Testis (tissue), 3 donors: ENCODE measurements around the gene PLA2G4A. TPM values are rescaled to one million over a fixed set of nuclear protein-coding genes. Genes with fewer than 3 reads are reported as not detected.

Source experiments
- DNase-seq: peaks from one replicate; pipeline ENCODE4 v3.0.0-alpha.2; 2019
- H3K27ac ChIP-seq, 2 donors: fragments of 200-600 bp; sonication (generic); one replicate each; pipeline ENCODE4 v1.5.1; 2019
- H3K27me3 ChIP-seq: fragments of 200-600 bp; sonication (generic); one replicate; pipeline ENCODE4 v1.5.1; 2019
- H3K36me3 ChIP-seq: fragments of 200-600 bp; sonication (generic); one replicate; pipeline ENCODE4 v1.5.1; 2017; ENCODE audit warnings: low read depth; ENCODE audit errors: missing control alignments
- H3K4me1 ChIP-seq: fragments of 200-600 bp; sonication (generic); one replicate; pipeline ENCODE4 v1.5.1; 2019
- H3K4me3 ChIP-seq, 2 donors: fragments of 200-600 bp; sonication (generic); one replicate each; pipeline ENCODE4 v1.5.1; 2017 to 2019
- H3K9me3 ChIP-seq: fragments of 200-600 bp; sonication (generic); one replicate; pipeline ENCODE4 v1.5.1; 2017
- POLR2A ChIP-seq: fragments of 450-650 bp; IDR thresholded peaks from one replicate; pipeline ENCODE4 v1.6.1; 2017; ENCODE audit warnings: antibody characterized with exemption, mild to moderate bottlenecking, moderate library complexity
- WGBS, 2 donors: methylation state at CpG; one replicate each; pipeline ENCODE4 v1.1.5; 2018; 5-methylcytosine and 5-hydroxymethylcytosine counted together
- intact Hi-C: fragments of 100-400 bp; cut with DNase I; formaldehyde crosslinking; loops from one replicate; pipeline ENCODE4 v1.15.1; 2023; ENCODE audit warnings: low total_unique reads
- polyA plus RNA-seq: library from polyadenylated mRNA; stranded (reverse); fragments of 350-450 nt; fragmentation: Illumina TruSeq; extraction: RNeasy Lipid Tissue Mini Kit (QIAGEN cat#74804); gene quantifications from one replicate; pipeline ENCODE4 v1.2.3, GENCODE V29; 2014; ENCODE audit warnings: low read depth, low replicate concordance; ENCODE audit not compliant: insufficient read depth
- total RNA-seq, 2 donors: library from RNA; depleted of rRNA; stranded (reverse); fragments of >200 nt; gene quantifications; one replicate each; pipeline ENCODE4 v1.2.3, GENCODE V29; 2016
- TF ChIP-seq, protein P1 (sequence below), 3 experiments: fragments of 450-650 bp in 2 of 3; fragments of 200-600 bp in 1 of 3; sonication (generic) in 1 of 3; IDR thresholded peaks; one replicate each; pipeline ENCODE4 v1.5.1; 2016 to 2019; ENCODE audit warnings: antibody characterized with exemption in 3 of 3, mild to moderate bottlenecking in 2 of 3, moderate library complexity in 1 of 3

The PLA2G4A gene
- total and polyA plus RNA-seq, 3 donors from 2014 or later = 4.9 to 6.4 (median 6.4) TPM

DNA sequence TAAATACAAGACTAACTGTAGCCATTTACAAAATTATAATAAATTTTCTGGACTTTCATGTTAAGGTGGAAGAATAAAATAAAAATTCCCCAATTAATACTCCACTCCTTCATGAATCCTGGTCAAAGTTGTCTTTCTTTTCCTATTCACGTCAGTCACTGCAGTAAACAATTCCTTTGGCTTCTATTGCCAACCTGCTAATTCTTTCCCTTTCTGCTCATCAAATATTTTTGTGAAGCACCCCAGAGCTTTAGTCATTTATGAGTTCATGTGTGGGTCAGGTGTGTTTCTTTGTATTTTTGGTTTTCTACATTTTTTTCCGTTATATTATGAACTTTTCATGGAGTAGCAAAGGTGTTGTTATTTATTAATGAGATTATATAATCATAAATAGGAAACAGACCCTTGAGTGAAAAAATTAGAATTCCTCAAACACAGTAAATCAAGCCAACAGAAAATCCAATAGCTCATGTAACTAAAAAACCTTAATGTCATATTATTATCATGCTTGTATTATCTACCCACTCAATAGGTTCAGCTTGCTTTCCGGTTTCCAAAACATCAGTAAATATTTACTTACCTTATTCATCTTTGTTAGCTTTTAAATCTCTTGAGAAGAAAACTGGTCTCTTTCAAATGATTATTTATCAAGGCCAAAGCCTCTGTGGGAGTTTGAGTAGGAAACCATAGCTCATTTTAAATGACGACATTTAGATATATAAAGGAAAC is 29.6 kb upstream of the PLA2G4A start:
- 79 to 84% methylated on average over 4 of the region's 4 CpGs for WGBS, 2 donors
- H3K36me3 ChIP-seq = no peaks in the 10 kb centered on the region
- no peak overlapping the region for H3K4me3 ChIP-seq
- intact Hi-C loops = no loop called here
- H3K27ac ChIP-seq = no peak overlapping the region
- no peaks in the 10 kb centered on the region for H3K4me1 ChIP-seq
- TF ChIP-seq, protein P1, sequence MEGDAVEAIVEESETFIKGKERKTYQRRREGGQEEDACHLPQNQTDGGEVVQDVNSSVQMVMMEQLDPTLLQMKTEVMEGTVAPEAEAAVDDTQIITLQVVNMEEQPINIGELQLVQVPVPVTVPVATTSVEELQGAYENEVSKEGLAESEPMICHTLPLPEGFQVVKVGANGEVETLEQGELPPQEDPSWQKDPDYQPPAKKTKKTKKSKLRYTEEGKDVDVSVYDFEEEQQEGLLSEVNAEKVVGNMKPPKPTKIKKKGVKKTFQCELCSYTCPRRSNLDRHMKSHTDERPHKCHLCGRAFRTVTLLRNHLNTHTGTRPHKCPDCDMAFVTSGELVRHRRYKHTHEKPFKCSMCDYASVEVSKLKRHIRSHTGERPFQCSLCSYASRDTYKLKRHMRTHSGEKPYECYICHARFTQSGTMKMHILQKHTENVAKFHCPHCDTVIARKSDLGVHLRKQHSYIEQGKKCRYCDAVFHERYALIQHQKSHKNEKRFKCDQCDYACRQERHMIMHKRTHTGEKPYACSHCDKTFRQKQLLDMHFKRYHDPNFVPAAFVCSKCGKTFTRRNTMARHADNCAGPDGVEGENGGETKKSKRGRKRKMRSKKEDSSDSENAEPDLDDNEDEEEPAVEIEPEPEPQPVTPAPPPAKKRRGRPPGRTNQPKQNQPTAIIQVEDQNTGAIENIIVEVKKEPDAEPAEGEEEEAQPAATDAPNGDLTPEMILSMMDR (IDR thresholded peaks at IDR 0.05) = no peak
- no peak for TF ChIP-seq POLR2A
- H3K9me3 ChIP-seq = no peaks in the 10 kb centered on the region
- no peak for DNase-seq
- no peaks in the 10 kb centered on the region for H3K27me3 ChIP-seq

DNA sequence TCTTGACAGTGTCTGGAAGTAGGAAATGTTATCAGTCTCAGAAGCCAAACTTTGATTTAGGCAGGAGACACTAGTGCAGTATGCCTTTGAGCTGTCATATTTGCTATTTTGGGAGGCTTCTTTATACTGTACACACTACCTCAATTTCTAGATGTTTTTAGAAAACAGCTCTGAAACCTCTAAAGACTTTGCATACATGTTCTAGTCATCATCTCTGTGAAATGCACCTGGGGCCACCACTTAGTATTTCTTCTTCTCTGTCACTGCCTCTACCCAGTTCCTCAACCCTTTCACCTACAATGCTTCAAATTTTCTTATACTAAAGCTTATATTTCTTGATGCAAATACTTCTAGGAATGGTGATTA is 29.1 kb upstream of the PLA2G4A start:
- Histone ChIP-seq H3K4me3 (no peak overlapping the region), H3K4me1 (no peaks in the 10 kb centered on the region), H3K9me3 (no peaks in the 10 kb centered on the region), H3K27me3 (no peaks in the 10 kb centered on the region), H3K36me3 (no peaks in the 10 kb centered on the region), H3K27ac (no peak overlapping the region)
- intact Hi-C loops = no loop called here
- DNase-seq = no peak
- TF ChIP-seq, protein P1 (IDR thresholded peaks at IDR 0.05) = no peak

DNA sequence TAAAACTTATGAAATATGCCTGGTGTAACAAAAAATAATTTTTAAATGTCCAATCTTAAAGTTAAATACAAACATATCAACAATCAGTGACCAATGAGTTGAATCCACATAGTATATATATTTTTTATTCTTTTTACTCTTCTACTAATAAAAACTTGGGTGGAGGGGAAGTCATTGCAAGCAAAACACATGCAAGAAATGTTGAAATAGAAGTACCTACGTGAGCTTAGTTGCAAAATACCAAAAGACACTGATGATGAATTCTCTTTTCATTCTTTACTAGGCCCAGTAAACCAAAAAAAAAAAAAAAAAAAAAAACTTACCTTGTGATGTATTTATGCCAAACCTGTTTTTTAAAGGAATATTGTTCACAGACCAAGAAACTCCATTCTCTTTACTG is 26.4 kb upstream of the PLA2G4A start:
- TF ChIP-seq, protein P1 (IDR thresholded peaks at IDR 0.05) = no peak
- TF ChIP-seq POLR2A = no peak
- intact Hi-C loops = no loop called here
- Histone ChIP-seq H3K4me1 (no peaks in the 10 kb centered on the region), H3K4me3 (no peak overlapping the region), H3K36me3 (no peaks in the 10 kb centered on the region), H3K9me3 (no peaks in the 10 kb centered on the region), H3K27me3 (no peaks in the 10 kb centered on the region), H3K27ac (no peak overlapping the region)
- 88 to 92% methylated on average over 1 of the region's 1 CpG for WGBS, 2 donors
- DNase-seq = no peak

DNA sequence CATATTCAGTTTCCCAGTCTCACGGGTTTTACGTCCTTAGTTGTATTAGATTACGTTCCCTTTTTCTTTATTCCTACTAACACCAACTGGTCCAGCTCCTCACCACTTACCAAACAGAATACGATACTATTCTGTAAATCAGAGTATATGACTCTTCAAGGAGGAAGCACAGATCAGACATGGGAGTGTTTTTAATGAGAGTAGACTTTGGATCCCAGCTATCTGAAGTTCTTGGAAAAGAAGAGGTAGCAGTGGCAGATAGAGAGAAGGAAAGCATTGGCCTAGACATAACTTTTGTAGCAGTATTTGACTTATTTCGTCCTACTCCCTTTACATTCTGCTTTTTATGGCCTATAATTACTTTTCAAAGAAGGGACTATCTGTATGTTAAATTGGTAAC is 24.1 kb upstream of the PLA2G4A start:
- no peaks in the 10 kb centered on the region for H3K9me3 ChIP-seq
- 74 to 86% methylated on average over 5 of the region's 5 CpGs for WGBS, 2 donors
- H3K36me3 ChIP-seq = no peaks in the 10 kb centered on the region
- no peak for DNase-seq
- no peaks in the 10 kb centered on the region for H3K27me3 ChIP-seq
- H3K27ac ChIP-seq = no peak overlapping the region
- intact Hi-C loops = no loop called here
- no peak overlapping the region for H3K4me3 ChIP-seq
- H3K4me1 ChIP-seq = no peaks in the 10 kb centered on the region
- TF ChIP-seq, protein P1 (IDR thresholded peaks at IDR 0.05) = no peak
- TF ChIP-seq POLR2A = no peak

DNA sequence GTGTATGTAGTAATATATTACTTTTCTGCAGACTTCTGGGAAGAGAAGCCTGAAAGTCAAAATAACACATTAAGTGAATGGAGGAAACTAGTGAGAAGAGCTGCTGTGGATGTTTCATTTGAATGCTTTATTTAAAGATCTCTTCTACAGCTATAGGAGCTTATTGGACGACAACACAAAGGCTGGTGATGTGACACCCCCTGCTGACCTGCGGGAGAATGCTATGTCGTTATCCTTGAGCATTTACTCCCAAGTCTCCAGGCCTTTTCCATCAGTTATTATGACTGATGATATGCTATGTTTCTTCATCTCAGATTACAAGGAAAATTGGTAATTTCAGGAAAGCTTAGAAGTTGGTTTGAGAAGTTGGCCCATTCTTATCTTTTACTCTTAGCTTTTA is 22.3 kb upstream of the PLA2G4A start:
- H3K4me3 ChIP-seq = no peak overlapping the region
- H3K9me3 ChIP-seq = no peaks in the 10 kb centered on the region
- H3K27me3 ChIP-seq = no peaks in the 10 kb centered on the region
- TF ChIP-seq POLR2A = no peak
- TF ChIP-seq, protein P1 (IDR thresholded peaks at IDR 0.05) = no peak
- H3K36me3 ChIP-seq = no peaks in the 10 kb centered on the region
- no peak for DNase-seq
- no peak overlapping the region for H3K27ac ChIP-seq
- intact Hi-C loops = no loop called here
- no peaks in the 10 kb centered on the region for H3K4me1 ChIP-seq
- 51 to 67% methylated on average over 3 of the region's 3 CpGs for WGBS, 2 donors
